ENCODE data around the gene SLC44A1. TPM values are rescaled to one million over a fixed set of nuclear protein-coding genes. Genes with fewer than 3 reads are reported as not detected.

The SLC44A1 gene
- total RNA-seq, 4 donors from 2014 or later = 9.9 to 53.8 (median 40.8) TPM

GRCh38 chr9:105233873-105234272, 10.6 kb upstream of the SLC44A1 start:
- DNase-seq = no peak
- H3K36me3 ChIP-seq = no peaks in the 10 kb centered on the region
- no peak for TF ChIP-seq POLR2A (IDR thresholded peaks at IDR 0.05)
- TF ChIP-seq, protein P1, sequence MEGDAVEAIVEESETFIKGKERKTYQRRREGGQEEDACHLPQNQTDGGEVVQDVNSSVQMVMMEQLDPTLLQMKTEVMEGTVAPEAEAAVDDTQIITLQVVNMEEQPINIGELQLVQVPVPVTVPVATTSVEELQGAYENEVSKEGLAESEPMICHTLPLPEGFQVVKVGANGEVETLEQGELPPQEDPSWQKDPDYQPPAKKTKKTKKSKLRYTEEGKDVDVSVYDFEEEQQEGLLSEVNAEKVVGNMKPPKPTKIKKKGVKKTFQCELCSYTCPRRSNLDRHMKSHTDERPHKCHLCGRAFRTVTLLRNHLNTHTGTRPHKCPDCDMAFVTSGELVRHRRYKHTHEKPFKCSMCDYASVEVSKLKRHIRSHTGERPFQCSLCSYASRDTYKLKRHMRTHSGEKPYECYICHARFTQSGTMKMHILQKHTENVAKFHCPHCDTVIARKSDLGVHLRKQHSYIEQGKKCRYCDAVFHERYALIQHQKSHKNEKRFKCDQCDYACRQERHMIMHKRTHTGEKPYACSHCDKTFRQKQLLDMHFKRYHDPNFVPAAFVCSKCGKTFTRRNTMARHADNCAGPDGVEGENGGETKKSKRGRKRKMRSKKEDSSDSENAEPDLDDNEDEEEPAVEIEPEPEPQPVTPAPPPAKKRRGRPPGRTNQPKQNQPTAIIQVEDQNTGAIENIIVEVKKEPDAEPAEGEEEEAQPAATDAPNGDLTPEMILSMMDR (IDR thresholded peaks at IDR 0.05) = no peak
- H3K27ac ChIP-seq = no peak overlapping the region
- H3K4me1 ChIP-seq = no peaks in the 10 kb centered on the region
- H3K27me3 ChIP-seq = no peaks in the 10 kb centered on the region
- H3K9me3 ChIP-seq = no peaks in the 10 kb centered on the region
- no peak overlapping the region for H3K4me3 ChIP-seq

DNA sequence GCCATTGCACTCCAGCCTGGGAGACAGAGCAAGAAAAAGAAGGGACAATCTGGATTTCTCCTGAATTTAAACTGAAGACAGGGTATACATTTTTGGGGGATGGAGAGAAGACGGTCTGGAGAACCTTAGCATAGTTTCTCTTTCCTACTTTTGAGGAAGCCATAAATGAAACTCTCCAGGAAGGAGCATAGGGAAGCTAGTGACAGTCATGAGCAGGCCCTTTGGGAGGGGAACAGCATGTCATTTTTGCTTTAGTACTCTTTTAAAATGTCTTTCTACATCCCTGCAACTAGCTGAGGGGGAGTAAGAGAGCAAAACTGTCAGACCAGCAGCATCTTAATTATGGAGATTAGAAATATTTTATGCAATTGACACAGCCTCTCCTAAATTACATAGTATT, 8.2 kb upstream of the SLC44A1 start:
- Histone ChIP-seq H3K27ac (no peak overlapping the region), H3K27me3 (no peaks in the 10 kb centered on the region), H3K9me3 (no peaks in the 10 kb centered on the region), H3K4me1 (no peaks in the 10 kb centered on the region), H3K4me3 (no peak overlapping the region), H3K36me3 (no peaks in the 10 kb centered on the region)
- no peak for DNase-seq
- TF ChIP-seq POLR2A (IDR thresholded peaks at IDR 0.05) = no peak
- TF ChIP-seq, protein P1 (IDR thresholded peaks at IDR 0.05) = no peak

GRCh38 chr9:105237246-105237645, 7.2 kb upstream of the SLC44A1 start:
- no peaks in the 10 kb centered on the region for H3K36me3 ChIP-seq
- no peak for DNase-seq
- H3K4me1 ChIP-seq = no peaks in the 10 kb centered on the region
- no peak overlapping the region for H3K27ac ChIP-seq
- H3K9me3 ChIP-seq = no peaks in the 10 kb centered on the region
- no peaks in the 10 kb centered on the region for H3K27me3 ChIP-seq
- TF ChIP-seq POLR2A (IDR thresholded peaks at IDR 0.05) = no peak
- TF ChIP-seq, protein P1 (IDR thresholded peaks at IDR 0.05) = no peak
- H3K4me3 ChIP-seq = no peak overlapping the region

DNA sequence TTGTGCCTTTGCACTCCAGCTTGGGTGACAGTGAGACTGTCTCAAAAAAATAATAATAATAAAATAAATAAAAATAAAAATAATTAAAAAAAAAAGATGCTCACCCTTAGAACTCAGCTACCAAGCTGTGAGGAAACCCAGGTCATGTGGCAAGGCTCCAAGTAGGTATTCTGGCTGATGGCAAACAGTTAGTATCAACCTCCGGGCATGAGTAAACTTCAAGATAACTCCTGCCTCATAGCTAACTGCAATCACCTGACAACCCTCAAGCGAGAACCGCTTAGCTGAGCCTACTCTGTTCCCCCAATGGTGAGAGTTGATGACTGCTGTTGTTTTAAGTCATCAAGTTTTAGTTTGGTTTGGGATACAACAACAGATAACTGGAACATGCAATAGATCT, 6.1 kb upstream of the SLC44A1 start:
- DNase-seq = no peak
- TF ChIP-seq, protein P1 (IDR thresholded peaks at IDR 0.05) = no peak
- TF ChIP-seq POLR2A (IDR thresholded peaks at IDR 0.05) = no peak
- H3K4me3 ChIP-seq = no peak overlapping the region

DNA sequence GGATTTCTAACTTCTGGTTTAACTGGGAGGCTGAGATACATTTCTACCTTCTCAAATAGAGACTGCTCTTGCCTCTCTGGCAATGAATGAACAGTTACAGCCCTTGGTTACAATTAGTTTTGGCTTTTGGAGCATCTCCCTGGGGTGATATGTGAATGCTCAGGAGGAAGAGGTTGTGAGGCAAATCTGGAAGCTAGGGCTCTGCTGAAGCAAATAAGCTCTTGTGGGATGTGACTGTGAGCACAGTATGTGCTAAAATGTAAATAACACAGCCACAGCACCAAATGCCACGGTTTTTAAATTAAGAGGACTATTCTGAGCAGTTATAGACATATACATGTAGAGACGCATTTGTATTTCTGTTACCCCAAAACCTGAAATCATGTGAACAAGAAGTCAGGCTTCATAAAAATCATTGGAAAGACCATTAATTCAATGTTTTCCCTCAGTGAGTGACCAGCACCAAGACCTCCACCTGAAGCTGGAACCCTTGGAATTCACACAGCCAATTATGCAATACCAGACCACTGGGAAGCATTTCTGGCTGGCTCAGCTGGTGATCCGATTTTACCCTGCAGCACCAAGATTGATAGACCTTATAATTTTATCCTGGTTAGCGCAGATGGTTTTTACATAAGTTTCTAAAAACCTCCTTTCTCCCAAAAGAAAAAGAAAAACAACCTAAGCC, 3.0 kb upstream of the SLC44A1 start:
- peaks cover 0 to 5% (median 0%) of the 10 kb centered on the region in 4 donors for H3K4me1 ChIP-seq
- no peak overlapping the region for H3K27ac ChIP-seq

More for the DNA sequence above, 6.1 kb upstream of the SLC44A1 start:
- H3K9me3 ChIP-seq = no peaks in the 10 kb centered on the region
- H3K4me1 ChIP-seq = no peaks in the 10 kb centered on the region
- no peaks in the 10 kb centered on the region for H3K27me3 ChIP-seq
- H3K27ac ChIP-seq = no peak overlapping the region
- no peaks in the 10 kb centered on the region for H3K36me3 ChIP-seq

More for the DNA sequence above, 3.0 kb upstream of the SLC44A1 start:
- no peak for DNase-seq
- H3K27me3 ChIP-seq = no peaks in the 10 kb centered on the region
- no peak overlapping the region for H3K4me3 ChIP-seq
- no peaks in the 10 kb centered on the region for H3K36me3 ChIP-seq
- no peaks in the 10 kb centered on the region for H3K9me3 ChIP-seq
- TF ChIP-seq, protein P1 (IDR thresholded peaks at IDR 0.05) = no peak
- no peak for TF ChIP-seq POLR2A (IDR thresholded peaks at IDR 0.05)

Measured in Peyer's patch (tissue), 4 donors.